NCI-H2081 (cell line): ENCODE results near the gene GRIN1.

ENCODE experiments used
- DNase-seq, 2 experiments: peaks; one replicate each; lab custom pipeline; 2025; lab: John Stamatoyannopoulos, UW

The GRIN1 gene

GRCh38 chr9:137148242-137148641 lies 9.3 kb downstream of the GRIN1 start:
- DNase-seq = no peak

GRCh38 chr9:137148661-137149060 lies 9.7 kb downstream of the GRIN1 start:
- DNase-seq = no peak

GRCh38 chr9:137149363-137149762 lies 10.4 kb downstream of the GRIN1 start:
- no peak for DNase-seq

- peak in 1 of 2 experiments; percentile 77 for DNase-seq
Observed at GRCh38 chr9:137149942-137150616, 11.1 kb downstream of the GRIN1 start.

GRCh38 chr9:137150617-137151457 lies 11.9 kb downstream of the GRIN1 start:
- peak; percentile 41 to 79 for DNase-seq

- no peak for DNase-seq
Observed at GRCh38 chr9:137152844-137153405, 14.0 kb downstream of the GRIN1 start.

- no peak for DNase-seq
Observed at GRCh38 chr9:137156567-137157375, 17.8 kb downstream of the GRIN1 start.

GRCh38 chr9:137157618-137158415 lies 18.9 kb downstream of the GRIN1 start:
- DNase-seq = no peak

GRCh38 chr9:137158625-137159024 lies 19.7 kb downstream of the GRIN1 start:
- DNase-seq = peak in 1 of 2 experiments; percentile 28

GRCh38 chr9:137159105-137160053 lies 20.4 kb downstream of the GRIN1 start:
- no peak for DNase-seq

- DNase-seq = no peak
Observed at GRCh38 chr9:137160054-137160425, 21.1 kb downstream of the GRIN1 start.

- DNase-seq = peak in 1 of 2 experiments; percentile 43
Observed at GRCh38 chr9:137160716-137161557, 22.0 kb downstream of the GRIN1 start.

GRCh38 chr9:137161558-137162486 lies 22.9 kb downstream of the GRIN1 start:
- DNase-seq = no peak

GRCh38 chr9:137162505-137163364 lies 23.8 kb downstream of the GRIN1 start:
- DNase-seq = no peak

GRCh38 chr9:137163365-137163715 lies 24.4 kb downstream of the GRIN1 start:
- no peak for DNase-seq

- DNase-seq = no peak
Observed at GRCh38 chr9:137163805-137164204, 24.9 kb downstream of the GRIN1 start.
